B cell (primary cell): Measurements from ENCODE around the gene HIVEP1. TPM values are rescaled to one million over a fixed set of nuclear protein-coding genes. Genes with fewer than 3 reads are reported as not detected.

Experiments used
- ATAC-seq: fragments of 200-7000 bp; cut with Tn5 transposase; one replicate; pipeline ENCODE4 v1.10.0; 2021; ENCODE audit warnings: low read depth, mild to moderate bottlenecking, moderate number of reproducible peaks, moderate library complexity
- CTCF ChIA-PET: fragments of 350-600 bp; sonication (Branson Sonifier 250); formaldehyde crosslinking; loops from one replicate; lab custom pipeline; 2021; ENCODE audit warnings: antibody characterized with exemption, inconsistent platforms; lab: Charles Lee
- POLR2A ChIA-PET: fragments of 350-600 bp; sonication (Branson Sonifier 250); formaldehyde crosslinking; loops from one replicate; lab custom pipeline; 2021; ENCODE audit warnings: antibody characterized with exemption; lab: Charles Lee
- DNase-seq: peaks from one replicate; pipeline ENCODE4 v3.0.0; 2013
- H2AFZ ChIP-seq: 2 replicates; pipeline ENCODE4 v1.6.1; 2012; ENCODE audit warnings: mild to moderate bottlenecking, low read depth, low read length; ENCODE audit not compliant: insufficient read depth, poor library complexity, severe bottlenecking
- H3K27ac ChIP-seq, 2 donors: 1 replicate in 1 of 2; 2 replicates in 1 of 2; pipeline ENCODE4 v1.5.1; 2012 to 2013; ENCODE audit warnings: low read length in 2 of 2, mild to moderate bottlenecking in 2 of 2, moderate library complexity in 1 of 2
- H3K27me3 ChIP-seq, 4 experiments: fragments of 200-600 bp in 1 of 4; sonication (generic) in 1 of 4; replicated peaks in 1 of 4; 1 replicate in 2 of 4; 2 replicates in 2 of 4; pipeline versions ENCODE4 v1.6.1 to v1.7.0; 2013 to 2016; ENCODE audit warnings: low read length in 3 of 4, mild to moderate bottlenecking in 2 of 4, mixed read lengths in 1 of 4, moderate library complexity in 1 of 4; ENCODE audit not compliant: insufficient read depth in 4 of 4, control insufficient read depth in 3 of 4; ENCODE audit errors: control extremely low read depth in 1 of 4
- H3K36me3 ChIP-seq, 2 experiments: replicated peaks in 1 of 2; 1 replicate in 1 of 2; 2 replicates in 1 of 2; pipeline versions ENCODE4 v1.6.1 to v1.7.1; 2013; ENCODE audit warnings: low read length in 1 of 2; ENCODE audit not compliant: insufficient read depth in 2 of 2, control insufficient read depth in 1 of 2; ENCODE audit errors: control extremely low read depth in 1 of 2, extremely low read depth in 1 of 2
- H3K4me1 ChIP-seq, 2 donors: fragments of 200-600 bp in 1 of 2; sonication (generic) in 1 of 2; 1 replicate in 1 of 2; 2 replicates in 1 of 2; pipeline versions ENCODE4 v1.5.1 to v1.6.1; 2013 to 2017; ENCODE audit warnings: low read length in 2 of 2; ENCODE audit not compliant: control insufficient read depth in 2 of 2, insufficient read depth in 2 of 2
- H3K4me2 ChIP-seq: replicated peaks from 2 replicates; pipeline ENCODE3; 2012; ENCODE audit warnings: mild to moderate bottlenecking, low read depth, low read length; ENCODE audit not compliant: poor library complexity, severe bottlenecking
- H3K4me3 ChIP-seq, 5 experiments: fragments of 200-600 bp in 1 of 5; sonication (generic) in 1 of 5; 1 replicate in 3 of 5; 2 replicates in 2 of 5; pipeline versions ENCODE4 v1.5.1 to v1.7.0; 2011 to 2016; ENCODE audit warnings: low read length in 4 of 5, mild to moderate bottlenecking in 4 of 5, low read depth in 2 of 5, control low read depth in 1 of 5, moderate library complexity in 1 of 5; ENCODE audit not compliant: insufficient read depth in 1 of 5; ENCODE audit errors: control extremely low read depth in 1 of 5, extremely low read depth in 1 of 5
- H3K79me2 ChIP-seq: fragments of 200-600 bp; sonication (generic); one replicate; pipeline ENCODE4 v1.6.0; 2016; ENCODE audit warnings: low read length; ENCODE audit not compliant: control insufficient read depth, insufficient read depth
- H3K9ac ChIP-seq: fragments of 200-600 bp; sonication (generic); 2 replicates; pipeline ENCODE4 v1.6.1; 2017; ENCODE audit warnings: mild to moderate bottlenecking, low read length, moderate library complexity
- H3K9me3 ChIP-seq, 3 donors: one replicate each; pipeline versions ENCODE4 v1.6.1 to v1.7.1; 2013; ENCODE audit warnings: low read length in 2 of 3; ENCODE audit not compliant: control insufficient read depth in 2 of 3, insufficient read depth in 1 of 3; ENCODE audit errors: control extremely low read depth in 1 of 3
- H4K20me1 ChIP-seq: 2 replicates; pipeline ENCODE4 v1.6.0; 2012; ENCODE audit warnings: mild to moderate bottlenecking, low read length; ENCODE audit not compliant: insufficient read depth, control insufficient read depth, poor library complexity, severe bottlenecking
- H3K27ac Mint-ChIP-seq: one replicate; pipeline ENCODE4 v1.8.0; 2021; ENCODE audit warnings: mixed read lengths
- H3K27me3 Mint-ChIP-seq: one replicate; pipeline ENCODE4 v1.8.0; 2021; ENCODE audit warnings: mixed read lengths
- H3K4me1 Mint-ChIP-seq: one replicate; pipeline ENCODE4 v1.8.0; 2021; ENCODE audit warnings: mixed read lengths
- H3K4me3 Mint-ChIP-seq: one replicate; pipeline ENCODE4 v1.8.0; 2021; ENCODE audit warnings: mixed read lengths
- H3K9me3 Mint-ChIP-seq: one replicate; pipeline ENCODE4 v1.8.0; 2022; ENCODE audit warnings: mixed read lengths; ENCODE audit not compliant: insufficient read depth
- CTCF ChIP-seq: fragments of 200-600 bp; IDR thresholded peaks from one replicate; pipeline ENCODE4 v1.8.0; 2022; ENCODE audit warnings: antibody characterized with exemption, mild to moderate bottlenecking
- EZH2 ChIP-seq: IDR thresholded peaks from 2 replicates; pipeline ENCODE4 v1.6.1; 2012; ENCODE audit warnings: borderline replicate concordance, low read depth, mild to moderate bottlenecking, moderate library complexity, low read length; ENCODE audit not compliant: insufficient read depth, poor library complexity, severe bottlenecking
- WGBS: methylation state at CpG from one replicate; pipeline ENCODE4 v1.1.5; 2013; ENCODE audit warnings: missing lambda C conversion rate; ENCODE audit not compliant: insufficient coverage; 5-methylcytosine and 5-hydroxymethylcytosine counted together
- intact Hi-C: fragments of 100-400 bp; cut with micrococcal nuclease; formaldehyde crosslinking; loops from one replicate; pipeline ENCODE4 v1.10.0; 2022
- polyA plus RNA-seq: library from polyadenylated mRNA; depleted of rRNA; stranded (reverse); fragments of >200 nt; gene quantifications from 2 replicates; pipeline ENCODE4 v1.2.3, GENCODE V29; 2012
- total RNA-seq, 2 donors: library from RNA; stranded (reverse); fragments of 120-200 nt in 1 of 2; gene quantifications; 1 replicate in 1 of 2; 2 replicates in 1 of 2; pipeline versions ENCODE4 v1.2.3 to v1.2.4, GENCODE V29; 2013 to 2022

Gene HIVEP1
- total and polyA plus RNA-seq, 2 donors (not counting 1 experiment from before 2014, with no cell fraction given) = 11.3 to 96.5 TPM

- ChIA-PET POLR2A (interaction anchor here (1.1 kb wide), 1 partner anchor 11 kb away, joined by 4 read pairs; no protein-coding TSS in a partner anchor), CTCF (interaction anchor here (1.0 kb wide), 1 partner anchor 107 kb away, joined by 3 read pairs; no protein-coding TSS in a partner anchor)
- Histone ChIP-seq H3K9me3 (no peaks in the 10 kb centered on the region), H3K4me3 (no peak overlapping the region), H3K9ac (no peak overlapping the region), H3K4me2 (peak overlapping the region; percentile 47), H4K20me1 (no peaks in the 10 kb centered on the region), H3K36me3 (no peaks in the 10 kb centered on the region), H3K79me2 (no peaks in the 10 kb centered on the region), H3K27ac (peak overlapping the region in 1 of 2 donors; percentile 2), H2AFZ (peak overlapping the region; percentile 23), H3K27me3 (no peaks in the 10 kb centered on the region), H3K4me1 (peaks cover 15 to 16% of the 10 kb centered on the region in 2 donors)
- 94% methylated on average over 2 of the region's 3 CpGs for WGBS
- DNase-seq = peak; percentile 59
- TF ChIP-seq EZH2 (no peak), CTCF (no peak)
- H3K9me3 Mint-ChIP-seq = no peaks in the 10 kb centered on the region
- H3K4me3 Mint-ChIP-seq = peak overlapping the region; percentile 57
- peaks cover 17% of the 10 kb centered on the region for H3K4me1 Mint-ChIP-seq
- intact Hi-C loops = no loop called here
- peak; percentile 95 for ATAC-seq
- peaks cover 4% of the 10 kb centered on the region for H3K27me3 Mint-ChIP-seq
- H3K27ac Mint-ChIP-seq = peak overlapping the region; percentile 74
Measured at GRCh38 chr6:11968241-11968806, 43.8 kb upstream of the HIVEP1 start.

GRCh38 chr6:11969092-11969491 lies 43.0 kb upstream of the HIVEP1 start:
- CTCF ChIA-PET = interaction anchor here (0.8 to 1.0 kb wide), 2 partner anchors 33 to 106 kb away, joined by 3 read pairs; no protein-coding TSS in a partner anchor

More at GRCh38 chr6:11969092-11969491, 43.0 kb upstream of the HIVEP1 start:
- intact Hi-C loops = no loop called here
- Histone ChIP-seq H2AFZ (no peak overlapping the region), H3K9me3 (no peaks in the 10 kb centered on the region), H3K4me1 (peaks cover 15 to 16% of the 10 kb centered on the region in 2 donors), H3K27me3 (no peaks in the 10 kb centered on the region), H3K4me3 (no peak overlapping the region), H3K9ac (no peak overlapping the region), H3K4me2 (no peak overlapping the region), H3K27ac (no peak overlapping the region), H3K36me3 (no peaks in the 10 kb centered on the region), H3K79me2 (no peaks in the 10 kb centered on the region), H4K20me1 (no peaks in the 10 kb centered on the region)
- Mint-ChIP-seq H3K27me3 (peaks cover 4% of the 10 kb centered on the region), H3K27ac (peak overlapping the region; percentile 4), H3K9me3 (no peaks in the 10 kb centered on the region), H3K4me3 (no peak overlapping the region), H3K4me1 (peaks cover 17% of the 10 kb centered on the region)
- WGBS = 100% methylated on average over 2 of the region's 2 CpGs
- DNase-seq = no peak
- TF ChIP-seq CTCF (no peak), EZH2 (no peak)
- POLR2A ChIA-PET = interaction anchor here (1.1 kb wide), 1 partner anchor 10 kb away, joined by 4 read pairs; no protein-coding TSS in a partner anchor
- no peak for ATAC-seq
